ENCODE results near the gene FREM1.

FREM1 gene

GRCh38 chr9:14756291-14756690 lies 153.9 kb downstream of the FREM1 start:
- no peak for DNase-seq (ENCODE audit: low spot score)
- in situ Hi-C loops (cut with MboI; ENCODE audit: low pct_unique_long_range_greater_than_20kb, low sequenced_read_pairs, unreplicated experiment) = loop anchor here (25.0 kb wide), 1 partner anchor 294 kb away; no protein-coding TSS in a partner anchor
- no peak for TF ChIP-seq CTCF (IDR thresholded peaks at IDR 0.05; ENCODE audit: extremely low read depth, insufficient read depth, missing control alignments)

DNA sequence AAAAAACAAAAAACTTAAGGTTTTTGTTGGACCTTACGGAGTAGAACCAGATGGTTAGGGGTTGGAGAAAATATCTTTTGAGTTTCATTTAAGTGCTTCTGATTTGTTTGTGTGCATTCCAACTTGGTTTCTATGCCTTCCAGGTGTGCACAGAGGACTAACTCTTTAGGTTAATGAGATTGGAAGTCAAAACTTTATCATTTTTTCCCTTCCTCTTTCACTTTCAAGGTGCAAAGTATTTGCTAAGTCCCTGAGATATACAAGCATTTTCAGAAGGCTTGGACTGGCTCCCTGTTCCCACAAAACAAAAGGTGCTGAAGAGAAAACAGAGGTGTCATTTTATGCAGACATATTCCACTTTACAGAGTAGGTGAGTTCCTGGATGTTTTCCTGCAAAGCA lies 157.4 kb downstream of the FREM1 start:
- no peak for DNase-seq (ENCODE audit: low spot score)
- in situ Hi-C loops (cut with MboI; ENCODE audit: low pct_unique_long_range_greater_than_20kb, low sequenced_read_pairs, unreplicated experiment) = loop anchor here (25.0 kb wide), 1 partner anchor 291 kb away; no protein-coding TSS in a partner anchor

DNA sequence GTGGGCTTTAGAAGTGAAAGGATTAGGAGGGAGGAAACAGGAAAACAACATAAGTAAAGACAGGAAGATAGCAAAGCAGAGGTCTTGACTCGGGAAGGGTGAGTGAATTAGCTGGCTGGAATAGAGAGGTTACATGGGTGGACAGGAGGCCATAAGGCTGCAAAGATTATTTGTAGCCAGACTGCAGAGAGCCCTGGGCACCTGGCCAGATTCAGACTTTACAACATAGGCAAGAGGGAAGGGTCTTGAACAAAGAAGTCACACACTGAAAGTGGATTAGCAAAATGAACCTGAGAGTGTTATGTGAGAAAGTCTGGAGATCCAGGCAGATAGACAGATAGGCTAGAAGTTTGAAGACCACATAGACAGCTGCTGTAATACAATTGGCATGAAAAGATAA lies 158.0 kb downstream of the FREM1 start:
- in situ Hi-C loops (cut with MboI; ENCODE audit: low pct_unique_long_range_greater_than_20kb, low sequenced_read_pairs, unreplicated experiment) = loop anchor here (25.0 kb wide), 1 partner anchor 290 kb away; no protein-coding TSS in a partner anchor
- no peak for TF ChIP-seq CTCF (IDR thresholded peaks at IDR 0.05; ENCODE audit: extremely low read depth, insufficient read depth, missing control alignments)
- DNase-seq (ENCODE audit: low spot score) = no peak

More for the DNA sequence above, 157.4 kb downstream of the FREM1 start:
- TF ChIP-seq CTCF (IDR thresholded peaks at IDR 0.05; ENCODE audit: extremely low read depth, insufficient read depth, missing control alignments) = no peak

DNA sequence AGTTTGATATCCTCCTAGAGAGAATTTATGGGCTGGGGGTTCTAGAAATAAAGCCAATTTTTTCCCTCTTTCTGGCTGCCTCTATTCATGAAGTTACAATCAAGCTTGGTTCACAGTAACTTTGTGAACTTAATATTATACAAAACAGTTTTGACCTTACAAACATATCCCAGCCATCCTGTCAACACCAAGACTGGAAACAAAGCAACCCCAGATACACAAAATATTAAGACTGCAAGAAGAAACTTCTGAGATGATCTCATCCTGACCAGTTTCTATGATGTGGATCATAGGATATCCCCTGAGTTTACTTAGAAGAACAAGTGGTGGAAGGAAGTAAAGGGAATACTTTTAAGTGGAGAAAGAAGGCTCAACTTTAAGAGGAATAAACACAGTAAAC lies 159.4 kb downstream of the FREM1 start:
- in situ Hi-C loops (cut with MboI; ENCODE audit: low pct_unique_long_range_greater_than_20kb, low sequenced_read_pairs, unreplicated experiment) = loop anchor here (25.0 kb wide), 1 partner anchor 289 kb away; no protein-coding TSS in a partner anchor
- no peak for DNase-seq (ENCODE audit: low spot score)
- TF ChIP-seq CTCF (IDR thresholded peaks at IDR 0.05; ENCODE audit: extremely low read depth, insufficient read depth, missing control alignments) = no peak

DNA sequence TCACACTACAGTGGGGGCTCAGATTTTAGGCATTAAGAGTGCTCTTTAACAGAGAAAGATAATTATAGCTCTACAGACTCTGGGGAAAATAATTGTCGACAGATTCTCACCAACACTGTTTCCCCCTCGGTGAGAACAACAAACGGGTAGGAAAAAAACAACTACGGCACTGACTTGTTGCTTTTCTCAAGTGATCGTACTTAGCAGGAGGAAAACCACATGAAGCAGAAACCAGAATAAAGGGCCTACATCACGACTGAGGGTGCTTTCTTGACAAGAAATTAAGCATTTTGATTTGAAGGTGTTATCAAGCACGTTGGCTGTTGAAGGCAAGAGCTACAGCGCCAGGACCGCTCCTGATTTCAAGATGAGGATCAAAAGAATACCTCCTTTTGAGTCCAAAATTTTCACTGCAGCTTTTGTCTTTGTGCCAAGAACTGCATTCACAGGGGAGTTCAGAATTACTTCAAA lies 160.5 kb downstream of the FREM1 start:
- in situ Hi-C loops (cut with MboI; ENCODE audit: low pct_unique_long_range_greater_than_20kb, low sequenced_read_pairs, unreplicated experiment) = loop anchor here (25.0 kb wide), 1 partner anchor 287 kb away; no protein-coding TSS in a partner anchor
- no peak for DNase-seq (ENCODE audit: low spot score)
- TF ChIP-seq CTCF (IDR thresholded peaks at IDR 0.05; ENCODE audit: extremely low read depth, insufficient read depth, missing control alignments) = no peak

DNA sequence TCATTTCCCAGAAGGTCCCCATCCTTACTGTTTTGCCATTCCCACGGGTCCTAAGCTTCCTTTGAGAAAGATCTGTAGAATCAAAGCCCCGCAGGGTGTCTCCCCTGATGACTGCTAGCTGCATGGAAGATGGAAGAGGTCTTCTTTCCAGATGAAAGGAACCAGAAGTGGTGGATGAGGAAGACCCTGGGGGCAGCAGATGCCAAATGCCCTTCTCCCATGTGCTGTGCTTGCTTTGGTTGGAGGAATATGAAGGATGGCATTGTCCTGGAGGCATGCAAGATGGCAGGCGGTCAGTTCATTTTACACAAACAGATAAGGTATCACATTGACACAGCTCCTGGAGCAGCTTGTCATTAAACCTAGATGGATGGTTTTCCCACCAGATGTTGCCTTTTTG lies 161.9 kb downstream of the FREM1 start:
- TF ChIP-seq CTCF (IDR thresholded peaks at IDR 0.05; ENCODE audit: extremely low read depth, insufficient read depth, missing control alignments) = no peak
- no peak for DNase-seq (ENCODE audit: low spot score)
- in situ Hi-C loops (cut with MboI; ENCODE audit: low pct_unique_long_range_greater_than_20kb, low sequenced_read_pairs, unreplicated experiment) = no loop called here

All from GM13977 (cell line).